OCI-LY1 (cell line): Measurements from ENCODE around the gene GTPBP3.
A peak's percentile ranks its signal among the peaks of the same experiment; 100 is the strongest.

Experiments
- H2AFZ ChIP-seq: fragments of 200-600 bp; sonication (generic), shearing (Covaris generic); 2 replicates; pipeline ENCODE4 v1.6.0; 2014; ENCODE audit warnings: antibody characterized with exemption, mild to moderate bottlenecking, low read length
- H3F3A ChIP-seq: fragments of 200-600 bp; sonication (generic), shearing (Covaris generic); 2 replicates; pipeline ENCODE4 v1.6.0; 2014; ENCODE audit warnings: mild to moderate bottlenecking, antibody characterized with exemption, low read length, moderate library complexity; ENCODE audit not compliant: insufficient read depth
- H3K27ac ChIP-seq: fragments of 200-600 bp; sonication (generic); 2 replicates; pipeline ENCODE4 v1.5.1; 2014; ENCODE audit warnings: low read length, mixed run types, mild to moderate bottlenecking, low read depth; ENCODE audit not compliant: poor library complexity, severe bottlenecking
- H3K27me3 ChIP-seq: fragments of 200-600 bp; sonication (generic); 2 replicates; pipeline ENCODE4 v1.6.0; 2014; ENCODE audit warnings: antibody characterized with exemption, mild to moderate bottlenecking, low read length, moderate library complexity; ENCODE audit not compliant: insufficient read depth
- H3K36me3 ChIP-seq: fragments of 200-600 bp; sonication (generic); 2 replicates; pipeline ENCODE4 v1.6.1; 2014; ENCODE audit warnings: mild to moderate bottlenecking, antibody characterized with exemption, low read length, moderate library complexity, mixed read lengths; ENCODE audit not compliant: insufficient read depth
- H3K4me1 ChIP-seq: fragments of 200-600 bp; sonication (generic); 2 replicates; pipeline ENCODE4 v1.5.1; 2014; ENCODE audit warnings: mild to moderate bottlenecking, low read length, moderate library complexity; ENCODE audit not compliant: insufficient read depth, severe bottlenecking
- H3K4me2 ChIP-seq: fragments of 200-600 bp; sonication (generic), shearing (Covaris generic); 2 replicates; pipeline ENCODE4 v1.6.1; 2014; ENCODE audit warnings: low read length
- H3K4me3 ChIP-seq: fragments of 200-600 bp; sonication (generic); 2 replicates; pipeline ENCODE4 v1.5.1; 2014; ENCODE audit warnings: low read length, low read depth, mild to moderate bottlenecking, mixed read lengths; ENCODE audit not compliant: poor library complexity, severe bottlenecking
- H3K79me2 ChIP-seq: fragments of 200-600 bp; shearing (Covaris generic); 2 replicates; pipeline ENCODE4 v1.6.1; 2016; ENCODE audit warnings: mixed run types, low read length, mixed read lengths; ENCODE audit not compliant: insufficient read depth
- H3K9ac ChIP-seq: fragments of 200-600 bp; sonication (generic), shearing (Covaris generic); 2 replicates; pipeline ENCODE4 v1.6.1; 2014; ENCODE audit warnings: mild to moderate bottlenecking, low read length, mixed read lengths
- H3K9me2 ChIP-seq: fragments of 200-600 bp; sonication (generic), shearing (Covaris generic); 2 replicates; pipeline ENCODE4 v1.6.1; 2014; ENCODE audit warnings: low read depth, mild to moderate bottlenecking, low read length, mixed read lengths
- H3K9me3 ChIP-seq: fragments of 200-600 bp; shearing (Covaris generic); 2 replicates; pipeline ENCODE4 v1.6.1; 2014; ENCODE audit warnings: low read length, mixed read lengths
- H4K20me1 ChIP-seq: fragments of 200-600 bp; sonication (generic), shearing (Covaris generic); 2 replicates; pipeline ENCODE4 v1.6.0; 2016; ENCODE audit warnings: mild to moderate bottlenecking, low read length; ENCODE audit not compliant: insufficient read depth
- EZH2 ChIP-seq: fragments of 200-600 bp; sonication (generic), shearing (Covaris generic); IDR thresholded peaks from 2 replicates; pipeline ENCODE4 v1.8.0; 2017; ENCODE audit warnings: borderline replicate concordance, mixed run types, mild to moderate bottlenecking, antibody characterized with exemption, low read length, moderate library complexity, mixed read lengths
- TF ChIP-seq, protein P1 (sequence below): fragments of 200-600 bp; sonication (generic), shearing (Covaris generic); IDR thresholded peaks from 2 replicates; pipeline ENCODE4 v1.5.1; 2017; ENCODE audit warnings: mild to moderate bottlenecking, antibody characterized with exemption, low read length, moderate library complexity, mixed read lengths

GTPBP3 gene

DNA sequence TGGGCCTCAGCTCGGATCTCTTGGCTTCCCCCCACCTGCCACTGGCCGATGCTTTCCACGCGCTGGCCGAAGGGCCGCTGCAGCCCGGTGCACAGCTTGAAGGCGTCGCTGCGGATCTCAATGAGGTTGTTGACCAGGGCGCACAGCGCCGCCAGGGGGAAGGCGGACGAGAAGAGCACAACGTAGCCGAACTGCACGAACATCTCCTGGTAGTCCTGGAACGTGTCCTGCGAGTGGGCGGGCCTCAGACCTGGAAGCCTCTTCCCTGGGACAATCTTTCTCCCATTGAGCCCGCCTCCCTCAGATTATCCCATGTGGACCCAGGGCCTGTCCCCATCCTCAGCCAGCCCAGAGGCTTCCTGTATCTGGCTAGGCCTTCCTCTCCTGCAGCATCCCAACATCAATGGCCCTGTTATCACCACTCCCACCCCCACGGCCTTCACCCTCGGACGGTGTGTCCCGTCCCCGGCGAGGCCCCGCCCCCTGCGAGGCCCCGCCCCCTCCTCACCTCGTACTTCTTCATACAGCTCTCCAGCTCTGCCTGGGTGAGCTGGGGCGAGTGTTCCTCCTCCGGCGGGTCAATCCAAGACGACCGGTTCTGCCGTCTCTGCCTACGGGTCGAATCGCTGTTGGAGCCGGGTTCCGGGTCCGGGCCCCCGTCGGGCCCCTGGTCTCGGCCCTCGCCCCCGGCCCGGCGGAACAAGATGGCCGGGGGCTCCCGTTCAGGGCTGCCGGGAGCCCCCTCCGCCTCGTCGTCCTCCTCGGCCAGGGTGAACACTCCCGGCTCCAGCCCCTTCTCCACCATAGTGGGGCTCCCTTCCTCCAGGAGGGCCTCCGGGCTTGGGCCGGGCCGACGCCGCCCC lies 9.5 kb upstream of the GTPBP3 start:
- H3K9ac ChIP-seq: no peak overlapping the region

DNA sequence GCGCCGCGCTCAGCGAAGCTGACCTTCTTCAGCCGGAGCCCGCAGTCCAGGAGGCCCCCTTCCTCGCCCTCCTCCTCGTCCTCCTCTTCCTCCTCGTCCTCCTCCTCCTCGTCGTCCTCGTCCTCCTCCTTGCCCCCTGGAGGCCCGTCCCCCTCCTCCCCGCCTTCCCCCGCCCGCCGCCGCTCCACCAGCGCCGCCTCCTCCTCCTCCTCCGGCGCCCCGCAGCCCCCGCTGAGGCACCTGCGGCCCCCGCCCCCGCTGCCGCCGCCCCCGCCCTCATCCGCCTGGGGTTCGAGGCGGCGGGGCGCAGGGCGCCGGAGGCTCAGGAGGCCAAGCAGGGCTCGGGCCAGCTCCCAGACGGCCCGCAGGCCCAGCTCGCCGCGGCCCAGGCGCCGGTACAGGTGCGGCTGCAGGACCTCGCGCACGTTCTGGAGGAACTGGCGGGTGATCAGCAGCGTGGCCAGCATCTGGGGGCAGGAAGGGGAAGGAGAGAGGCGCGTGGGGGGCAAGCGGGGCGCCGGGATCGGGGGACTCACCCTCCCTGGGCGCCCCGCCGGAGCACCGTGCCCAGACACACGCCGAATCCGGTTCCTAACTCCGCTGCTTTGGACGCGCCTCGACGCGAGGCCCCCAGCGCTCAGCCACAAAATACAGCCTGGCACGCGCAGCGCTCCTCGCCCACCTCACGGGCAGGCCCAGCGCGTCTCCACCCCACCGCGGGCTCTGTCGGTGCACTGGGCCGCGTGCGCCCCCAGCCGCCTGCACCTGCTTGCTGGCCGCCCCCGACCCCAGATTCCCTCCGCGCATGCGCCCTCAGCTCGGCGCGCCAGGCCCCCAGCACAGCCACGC lies 8.6 kb upstream of the GTPBP3 start:
- Histone ChIP-seq H3K9me2 (no peaks in the 10 kb centered on the region), H2AFZ (no peak overlapping the region), H3K4me2 (peak overlapping the region; percentile 52), H3K27me3 (no peaks in the 10 kb centered on the region; the same call in 1 of the 2 replicates), H3K4me3 (no peak overlapping the region), H3K79me2 (no peaks in the 10 kb centered on the region), H3K36me3 (peaks cover 5% of the 10 kb centered on the region; the same call in 1 of the 2 replicates), H3K4me1 (peaks cover 7% of the 10 kb centered on the region), H3F3A (no peaks in the 10 kb centered on the region), H3K9ac (no peak overlapping the region), H3K27ac (no peak overlapping the region), H4K20me1 (no peaks in the 10 kb centered on the region), H3K9me3 (no peaks in the 10 kb centered on the region)
- TF ChIP-seq, protein P1, sequence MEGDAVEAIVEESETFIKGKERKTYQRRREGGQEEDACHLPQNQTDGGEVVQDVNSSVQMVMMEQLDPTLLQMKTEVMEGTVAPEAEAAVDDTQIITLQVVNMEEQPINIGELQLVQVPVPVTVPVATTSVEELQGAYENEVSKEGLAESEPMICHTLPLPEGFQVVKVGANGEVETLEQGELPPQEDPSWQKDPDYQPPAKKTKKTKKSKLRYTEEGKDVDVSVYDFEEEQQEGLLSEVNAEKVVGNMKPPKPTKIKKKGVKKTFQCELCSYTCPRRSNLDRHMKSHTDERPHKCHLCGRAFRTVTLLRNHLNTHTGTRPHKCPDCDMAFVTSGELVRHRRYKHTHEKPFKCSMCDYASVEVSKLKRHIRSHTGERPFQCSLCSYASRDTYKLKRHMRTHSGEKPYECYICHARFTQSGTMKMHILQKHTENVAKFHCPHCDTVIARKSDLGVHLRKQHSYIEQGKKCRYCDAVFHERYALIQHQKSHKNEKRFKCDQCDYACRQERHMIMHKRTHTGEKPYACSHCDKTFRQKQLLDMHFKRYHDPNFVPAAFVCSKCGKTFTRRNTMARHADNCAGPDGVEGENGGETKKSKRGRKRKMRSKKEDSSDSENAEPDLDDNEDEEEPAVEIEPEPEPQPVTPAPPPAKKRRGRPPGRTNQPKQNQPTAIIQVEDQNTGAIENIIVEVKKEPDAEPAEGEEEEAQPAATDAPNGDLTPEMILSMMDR: no peak
- TF ChIP-seq EZH2: no peak

More for the DNA sequence above, 9.5 kb upstream of the GTPBP3 start:
- no peaks in the 10 kb centered on the region for H3K79me2 ChIP-seq
- H3K9me3 ChIP-seq: no peaks in the 10 kb centered on the region
- TF ChIP-seq, protein P1: peak; percentile 31; the same call in 1 of the 2 replicates
- no peak for TF ChIP-seq EZH2
- no peaks in the 10 kb centered on the region; the same call in 1 of the 2 replicates for H3K27me3 ChIP-seq
- H2AFZ ChIP-seq: no peak overlapping the region
- H3K4me1 ChIP-seq: peaks cover 6% of the 10 kb centered on the region
- H4K20me1 ChIP-seq: no peaks in the 10 kb centered on the region
- no peaks in the 10 kb centered on the region for H3K9me2 ChIP-seq
- no peak overlapping the region for H3K4me3 ChIP-seq
- peaks cover 2% of the 10 kb centered on the region; the same call in 1 of the 2 replicates for H3K36me3 ChIP-seq
- no peaks in the 10 kb centered on the region for H3F3A ChIP-seq
- no peak overlapping the region for H3K27ac ChIP-seq
- peak overlapping the region; percentile 52 for H3K4me2 ChIP-seq

DNA sequence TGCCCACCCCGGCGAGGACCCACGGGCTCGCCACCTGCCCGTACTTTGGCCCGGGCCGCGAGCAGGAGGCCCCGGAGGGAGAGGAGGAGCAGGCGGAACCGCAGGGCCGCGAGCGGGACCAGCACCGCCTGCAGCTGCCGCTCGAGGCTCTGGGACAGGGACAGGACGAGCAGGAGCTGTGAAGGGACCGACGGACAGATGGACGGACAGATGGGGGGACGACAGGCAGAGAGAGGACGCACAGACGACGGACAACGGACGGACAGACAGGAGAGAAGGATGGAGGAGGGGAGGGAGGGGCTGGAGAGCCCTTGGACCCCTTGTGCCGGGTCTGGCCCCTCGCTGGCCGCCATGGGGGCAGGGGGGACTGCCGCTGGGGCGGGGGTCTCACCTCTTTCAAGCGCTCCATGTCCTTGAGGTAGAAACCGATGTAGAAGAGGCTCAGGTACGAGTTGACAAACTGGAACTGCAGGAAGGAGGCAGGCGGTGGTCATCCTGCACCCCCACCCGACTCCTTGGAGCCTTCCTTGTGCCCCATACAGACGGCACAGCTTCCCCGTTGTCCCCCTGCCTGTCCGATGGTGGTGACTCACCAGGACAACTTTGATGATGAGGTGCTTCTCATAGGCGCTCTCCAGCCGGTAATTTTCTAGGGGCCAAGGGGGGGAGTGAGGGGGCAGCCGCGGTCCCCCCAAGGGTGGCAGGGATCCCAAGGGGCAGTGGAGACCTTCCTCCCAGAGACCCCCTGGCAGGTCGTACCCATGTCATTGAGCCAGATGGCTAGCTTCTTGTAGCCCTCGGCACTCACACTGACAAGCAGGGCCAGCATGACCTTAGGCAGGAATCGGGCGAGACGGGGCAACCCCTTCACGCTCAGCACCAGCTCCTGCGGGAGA lies 7.7 kb upstream of the GTPBP3 start:
- Histone ChIP-seq H3K4me3 (no peak overlapping the region), H2AFZ (no peak overlapping the region), H3K4me2 (no peak overlapping the region), H3F3A (no peaks in the 10 kb centered on the region), H3K9me2 (no peaks in the 10 kb centered on the region), H4K20me1 (no peaks in the 10 kb centered on the region), H3K36me3 (peaks cover 5% of the 10 kb centered on the region; the same call in 1 of the 2 replicates), H3K9me3 (no peaks in the 10 kb centered on the region), H3K79me2 (no peaks in the 10 kb centered on the region), H3K9ac (no peak overlapping the region), H3K27me3 (no peaks in the 10 kb centered on the region; the same call in 1 of the 2 replicates), H3K27ac (no peak overlapping the region), H3K4me1 (peaks cover 13% of the 10 kb centered on the region)
- TF ChIP-seq EZH2: no peak
